Fibroblast of skin of left quadriceps (primary cell): Measurements from ENCODE around the gene NDUFS6.
"Not testable (repeated sequence)": the region's sequence is repeated elsewhere in the genome, so short reads cannot be mapped to it uniquely, and the experiment has no call there.

Experiments
- DNase-seq, 2 experiments: peaks; one replicate each; pipeline ENCODE4 v3.0.0-alpha.2; 2013; ENCODE audit warnings: low read depth in 2 of 2

The NDUFS6 gene

GRCh38 chr5:1833264-1834021 lies 32.2 kb downstream of the NDUFS6 start:
- no peak for DNase-seq

GRCh38 chr5:1834022-1834551 lies 32.9 kb downstream of the NDUFS6 start:
- no peak for DNase-seq

DNA sequence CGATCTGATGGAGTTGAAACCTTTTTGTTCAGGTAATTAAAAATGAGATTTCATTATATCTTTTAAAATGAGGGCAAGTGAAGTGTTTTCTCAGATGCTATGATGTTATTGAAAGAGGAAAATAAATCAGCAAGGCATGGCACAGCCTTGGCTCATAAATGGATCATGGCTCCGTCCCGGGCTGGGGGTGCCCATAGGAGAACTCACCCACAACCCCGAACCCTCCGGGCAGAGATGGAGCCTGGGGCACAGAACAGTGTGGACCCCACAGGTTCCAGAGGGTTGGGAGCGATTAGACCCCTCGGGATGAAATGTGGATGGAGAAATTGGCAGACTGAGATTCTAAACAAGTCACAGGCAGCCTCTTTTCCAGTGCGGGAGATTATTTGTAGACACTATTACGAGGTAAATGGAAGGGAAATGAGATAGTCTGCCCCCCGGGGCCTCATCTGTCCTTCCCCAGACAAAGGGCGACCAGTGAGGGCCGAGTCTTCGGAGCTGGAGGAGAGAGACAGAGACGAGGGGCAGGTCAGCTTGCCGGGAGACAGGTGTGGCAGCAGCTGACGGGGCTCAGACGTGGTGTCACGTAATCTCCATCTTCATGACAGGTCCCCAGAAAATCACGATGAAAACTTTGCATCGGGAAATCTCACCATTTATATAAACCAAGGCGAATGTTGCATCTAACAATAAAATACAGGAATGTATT lies 33.7 kb downstream of the NDUFS6 start:
- no peak for DNase-seq

DNA sequence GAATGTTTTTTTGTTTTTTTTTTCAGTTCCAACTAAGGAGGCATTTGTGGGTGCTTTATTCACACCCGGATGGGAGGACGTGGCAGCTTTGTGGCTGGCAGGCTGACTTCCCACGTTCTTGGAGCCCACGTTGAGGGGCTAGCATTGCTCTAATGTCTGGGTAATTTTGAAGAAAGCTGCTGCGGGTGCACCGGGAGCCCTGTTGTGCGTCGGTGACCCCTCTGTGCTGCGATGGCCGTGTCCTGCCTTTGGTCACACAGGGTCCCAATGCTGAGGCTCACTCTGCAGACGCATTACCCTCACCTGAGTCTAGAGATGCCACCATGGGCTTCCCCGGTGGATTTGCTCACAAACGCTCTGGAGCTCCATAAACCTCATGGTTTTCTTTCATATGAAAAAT lies 34.2 kb downstream of the NDUFS6 start:
- no peak for DNase-seq

- DNase-seq = no peak
Observed at GRCh38 chr5:1836176-1836890, 35.1 kb downstream of the NDUFS6 start.

GRCh38 chr5:1836891-1837880 lies 36.0 kb downstream of the NDUFS6 start:
- DNase-seq = no peak

DNA sequence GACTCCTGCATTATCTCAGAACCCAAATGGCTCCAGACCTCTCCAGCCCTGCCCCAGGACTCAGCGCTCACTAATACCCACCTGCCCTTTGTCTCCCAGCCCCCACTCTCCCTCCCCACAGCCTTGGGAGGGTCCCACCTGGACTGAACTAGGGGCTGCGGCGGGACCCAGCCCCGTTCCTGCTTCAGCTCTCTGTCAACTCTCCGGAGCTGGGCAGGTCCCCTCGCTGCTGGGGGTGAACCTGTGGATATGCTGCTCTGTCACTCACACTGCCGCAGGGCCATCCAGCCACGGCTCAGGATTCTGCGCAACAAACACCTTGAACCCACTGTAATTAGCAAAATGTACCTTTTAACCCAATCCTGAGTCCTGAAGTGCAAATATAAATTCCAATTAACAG lies 36.8 kb downstream of the NDUFS6 start:
- DNase-seq = no peak

DNA sequence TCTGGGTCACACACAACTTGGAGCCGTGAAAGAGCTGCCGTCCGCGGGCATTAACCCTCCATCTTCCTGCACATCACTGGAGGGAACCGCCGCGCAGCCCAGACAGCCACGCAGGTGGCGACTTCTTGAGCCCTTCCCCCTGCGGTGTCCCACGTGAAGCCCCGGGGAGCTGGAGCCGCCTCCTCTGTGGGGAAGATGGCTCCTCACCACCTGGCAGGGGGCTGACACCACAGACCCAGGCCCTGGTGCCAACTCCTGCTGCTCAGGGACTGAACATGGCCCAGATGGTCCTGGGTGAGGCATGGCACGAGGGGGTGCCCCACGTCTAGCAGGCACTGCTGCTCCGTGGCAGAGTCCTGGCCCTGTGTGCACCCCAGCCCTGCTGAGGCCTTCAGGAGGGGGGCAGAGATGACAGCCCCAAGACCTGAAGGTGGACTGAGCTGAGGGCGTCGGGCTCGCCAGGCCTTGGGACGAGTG lies 38.9 kb downstream of the NDUFS6 start:
- DNase-seq = no peak

GRCh38 chr5:1840741-1841521 lies 39.7 kb downstream of the NDUFS6 start:
- DNase-seq = no peak

DNA sequence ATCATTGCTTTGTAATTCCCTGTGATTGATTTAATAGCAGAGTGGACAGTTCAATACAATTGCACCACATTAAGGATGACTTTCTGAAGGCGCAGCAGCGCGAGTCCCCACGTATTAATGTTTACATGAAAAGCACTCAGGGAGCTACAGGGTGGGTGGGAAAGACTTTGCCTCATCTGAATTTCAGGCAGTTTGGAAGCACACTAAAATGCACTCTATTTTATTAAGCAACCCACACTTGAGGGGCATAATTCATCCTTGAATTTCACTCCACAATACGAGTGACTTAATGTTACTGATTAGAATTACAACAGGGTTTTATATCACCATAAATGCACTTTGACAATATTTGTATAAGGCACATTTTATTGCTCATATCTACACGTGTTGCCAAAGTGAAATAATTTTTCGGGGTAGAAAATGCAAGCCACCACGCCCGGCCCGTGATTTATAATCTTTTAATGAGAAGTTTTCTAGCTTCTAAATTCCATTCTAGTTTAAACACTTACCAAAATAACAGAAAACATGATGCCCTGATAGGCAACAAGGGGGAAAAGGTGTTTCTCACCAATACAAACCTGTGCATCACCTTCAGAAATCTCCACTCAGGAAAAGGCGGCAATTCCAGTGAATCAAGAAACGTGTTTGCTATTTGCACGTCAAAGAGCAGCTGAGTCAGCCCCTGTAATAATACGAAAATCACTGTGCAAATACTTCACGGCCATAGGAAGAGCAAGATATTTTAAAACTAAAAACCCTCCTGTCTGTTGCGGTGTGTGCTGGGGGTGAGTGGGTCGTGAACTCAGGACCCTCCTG lies 41.0 kb downstream of the NDUFS6 start:
- no peak for DNase-seq

DNA sequence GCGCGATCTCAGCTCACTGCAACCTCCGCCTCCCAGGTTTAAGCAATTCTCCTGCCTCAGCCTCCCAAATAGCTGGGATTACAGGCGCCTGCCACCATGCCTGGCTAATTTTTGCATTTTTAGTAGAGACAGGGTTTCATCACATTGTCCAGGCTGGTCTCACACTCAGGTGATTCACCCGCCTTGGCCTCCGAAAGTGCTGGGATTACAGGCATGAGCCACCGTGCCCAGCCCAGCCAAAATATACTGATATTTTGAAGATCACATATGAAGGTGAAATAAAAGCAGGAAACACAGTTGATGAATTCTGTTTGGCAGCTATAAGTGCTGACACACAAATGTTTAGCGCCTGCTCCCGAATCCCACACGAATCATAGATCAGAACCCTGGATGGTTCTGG lies 42.6 kb downstream of the NDUFS6 start:
- not testable (repeated sequence) for DNase-seq

DNA sequence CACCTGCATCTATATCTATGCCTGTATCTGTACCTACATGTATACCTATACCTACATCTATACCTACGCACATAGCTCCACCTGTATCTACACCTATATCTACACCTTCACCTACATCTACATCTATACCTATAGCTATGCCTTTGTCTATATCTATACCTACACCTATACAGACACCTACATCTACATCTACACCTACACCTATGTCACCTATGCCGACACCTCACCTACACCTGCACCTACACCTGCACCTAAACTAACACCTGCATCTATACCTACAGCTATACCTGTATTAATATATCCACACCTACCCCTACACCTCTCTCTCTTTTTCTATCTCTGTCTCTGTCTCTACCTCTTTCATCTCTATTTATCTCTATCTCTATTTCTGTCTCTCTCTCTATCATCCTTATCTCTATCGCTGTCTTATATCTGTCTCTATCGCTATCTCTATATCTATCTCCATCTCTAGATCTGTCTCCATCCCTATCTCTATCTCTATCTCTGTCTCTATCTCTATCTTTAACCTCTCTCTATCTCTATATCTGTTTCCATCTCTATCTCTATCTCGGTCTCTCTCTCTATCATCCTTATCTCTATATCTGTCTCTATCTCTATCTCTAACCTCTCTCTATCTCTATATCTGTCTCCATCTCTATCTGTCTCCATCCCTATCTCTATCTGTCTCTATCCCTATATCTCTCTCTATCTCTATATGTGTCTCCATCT lies 43.7 kb downstream of the NDUFS6 start:
- DNase-seq = no peak

- no peak for DNase-seq
Observed at GRCh38 chr5:1845696-1846095, 44.5 kb downstream of the NDUFS6 start.

DNA sequence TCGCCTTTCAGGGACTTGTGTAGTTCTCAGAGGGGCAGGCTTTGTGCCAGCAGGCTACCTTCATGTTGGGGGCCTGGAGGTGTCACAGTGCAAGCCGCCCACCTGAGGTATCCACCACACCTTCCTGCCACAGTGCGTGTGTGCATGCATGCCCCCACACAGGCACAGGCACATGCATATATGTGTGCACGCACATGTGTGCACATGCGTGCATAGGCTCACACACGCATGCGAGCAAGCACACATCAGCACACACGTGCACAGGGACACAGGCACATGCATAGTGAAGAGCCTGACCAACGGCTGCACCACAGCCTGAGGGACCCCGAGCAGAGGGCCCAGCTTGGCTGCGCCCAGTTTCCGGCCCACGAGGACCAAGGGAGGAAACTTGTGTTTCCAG lies 45.4 kb downstream of the NDUFS6 start:
- DNase-seq = no peak

GRCh38 chr5:1847056-1847455 lies 45.8 kb downstream of the NDUFS6 start:
- no peak for DNase-seq

DNA sequence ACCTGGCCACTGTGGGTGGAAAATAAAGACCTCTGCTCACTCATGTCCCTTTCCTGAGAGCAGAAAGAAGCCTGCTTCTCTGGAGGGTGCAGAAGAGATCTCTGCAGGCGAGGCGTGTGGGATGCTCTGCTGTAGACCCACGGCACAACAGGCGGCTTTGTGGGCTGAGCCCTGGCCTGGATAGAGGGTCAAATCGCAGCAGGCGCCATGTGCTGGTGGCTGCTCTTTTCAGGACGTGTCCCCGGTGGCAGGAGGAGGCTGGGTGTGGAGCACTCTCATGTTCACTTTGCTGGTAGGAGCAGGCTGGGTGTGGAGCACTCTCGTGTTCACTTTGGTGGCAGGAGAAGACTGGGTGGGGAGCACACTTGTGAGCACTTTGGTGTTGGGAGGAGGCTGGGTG lies 46.4 kb downstream of the NDUFS6 start:
- no peak for DNase-seq

DNA sequence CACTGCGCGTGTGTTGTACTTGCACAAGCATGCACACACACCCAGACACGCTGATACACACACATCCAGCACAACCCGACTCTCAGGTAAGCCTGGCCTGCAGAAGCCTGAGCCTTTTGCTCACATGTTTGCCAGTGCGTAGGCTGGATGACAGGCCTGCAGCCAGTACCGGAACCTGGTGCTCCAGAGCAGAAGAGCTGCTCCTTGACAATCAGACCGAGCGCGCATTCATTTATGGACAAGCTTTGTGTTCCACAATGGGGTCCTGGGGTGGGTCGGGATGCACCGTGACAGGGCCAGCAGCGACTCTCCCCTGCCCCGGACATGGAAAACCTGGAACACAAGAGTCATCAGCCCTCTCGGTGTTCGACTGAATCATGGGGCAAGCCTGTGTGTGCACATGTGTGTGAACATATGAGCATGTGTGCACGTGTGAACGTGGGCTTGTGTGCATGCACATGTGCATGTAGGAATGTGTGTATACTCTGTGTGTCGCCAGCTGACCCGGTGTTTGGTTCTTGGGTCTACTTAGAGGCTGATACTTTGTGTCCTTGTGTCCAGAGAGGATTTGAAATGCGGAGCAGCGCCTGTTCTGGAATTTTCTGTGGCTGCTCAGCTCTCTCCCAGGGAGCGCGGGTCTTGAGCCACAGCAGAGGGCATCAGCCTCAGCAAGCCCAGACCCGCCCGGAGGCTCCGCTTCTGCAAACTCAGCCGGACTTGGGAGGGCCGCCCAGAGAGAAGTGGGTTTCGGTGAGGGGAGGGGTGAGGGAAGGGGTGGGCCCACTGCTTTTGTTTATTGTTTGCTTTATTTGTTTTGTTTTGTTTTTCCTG lies 49.3 kb downstream of the NDUFS6 start:
- no peak for DNase-seq
